Non-pigmented ciliary epithelial cell (primary cell): ENCODE data around the gene HIGD1A.

Source experiments
- DNase-seq: peaks from one replicate; pipeline ENCODE4 v3.0.0-alpha.2; 2010; ENCODE audit warnings: low read depth

Gene HIGD1A

GRCh38 chr3:42755681-42756578 is 48.4 kb downstream of the HIGD1A start:
- DNase-seq: no peak

- no peak for DNase-seq
Observed at GRCh38 chr3:42753757-42754156, 50.5 kb downstream of the HIGD1A start.

- no peak for DNase-seq
Observed at GRCh38 chr3:42752961-42753360, 51.3 kb downstream of the HIGD1A start.

GRCh38 chr3:42752441-42752840 is 51.8 kb downstream of the HIGD1A start:
- no peak for DNase-seq

GRCh38 chr3:42751609-42752008 is 52.7 kb downstream of the HIGD1A start:
- no peak for DNase-seq

GRCh38 chr3:42750834-42751233 is 53.5 kb downstream of the HIGD1A start:
- DNase-seq: no peak

GRCh38 chr3:42749753-42750231 is 54.5 kb downstream of the HIGD1A start:
- DNase-seq: no peak

- DNase-seq: no peak
Observed at GRCh38 chr3:42749025-42749752, 55.1 kb downstream of the HIGD1A start.

GRCh38 chr3:42747581-42747980 is 56.7 kb downstream of the HIGD1A start:
- DNase-seq: no peak

- DNase-seq: no peak
Observed at GRCh38 chr3:42746455-42747450, 57.5 kb downstream of the HIGD1A start.

- DNase-seq: no peak
Observed at GRCh38 chr3:42745776-42746454, 58.4 kb downstream of the HIGD1A start.

- DNase-seq: no peak
Observed at GRCh38 chr3:42745291-42745745, 59.0 kb downstream of the HIGD1A start.

GRCh38 chr3:42743204-42743995 is 60.9 kb downstream of the HIGD1A start:
- DNase-seq: no peak

GRCh38 chr3:42742688-42743087 is 61.6 kb downstream of the HIGD1A start:
- no peak for DNase-seq

GRCh38 chr3:42742259-42742658 is 62.0 kb downstream of the HIGD1A start:
- DNase-seq: no peak

- DNase-seq: no peak
Observed at GRCh38 chr3:42741796-42742195, 62.5 kb downstream of the HIGD1A start.

- no peak for DNase-seq
Observed at GRCh38 chr3:42739401-42740158, 64.7 kb downstream of the HIGD1A start.

- no peak for DNase-seq
Observed at GRCh38 chr3:42736531-42736930, 67.8 kb downstream of the HIGD1A start.

- no peak for DNase-seq
Observed at GRCh38 chr3:42736081-42736480, 68.2 kb downstream of the HIGD1A start.

GRCh38 chr3:42735615-42736014 is 68.7 kb downstream of the HIGD1A start:
- DNase-seq: no peak
